Panc1 (cell line): ENCODE data around the gene NEO1. TPM values are rescaled to one million over a fixed set of nuclear protein-coding genes. Genes with fewer than 3 reads are reported as not detected.

Experiments
- ATAC-seq: fragments of 200-7000 bp; cut with Tn5 transposase; 2 replicates; pipeline ENCODE4 v1.9.1; 2020; ENCODE audit warnings: mild to moderate bottlenecking, moderate library complexity
- BruUV-seq: library from RNA; stranded (reverse); fragments of 400-500 nt; replicated peaks from 2 replicates; lab custom pipeline; 2021; lab: Mats Ljungman, UMichigan
- CTCF ChIA-PET: fragments of 300-600 bp; sonication (Branson Sonifier 250); formaldehyde crosslinking; loops from one replicate; lab custom pipeline; 2022; ENCODE audit warnings: antibody characterized with exemption; lab: Charles Lee
- POLR2A ChIA-PET: fragments of 300-600 bp; sonication (Branson Sonifier 250); formaldehyde crosslinking; loops from one replicate; lab custom pipeline; 2022; ENCODE audit warnings: antibody characterized with exemption; lab: Charles Lee
- DNase-seq: peaks from one replicate; pipeline ENCODE4 v3.0.0-alpha.2; 2010; ENCODE audit warnings: low read depth, low spot score
- H3K27ac ChIP-seq: 2 replicates; pipeline ENCODE4 v1.5.1; 2011; ENCODE audit warnings: mild to moderate bottlenecking, low read length, inconsistent platforms
- H3K27me3 ChIP-seq: fragments of 200-500 bp; sonication (Bioruptor generic); 2 replicates; pipeline ENCODE4 v1.6.0; 2014; ENCODE audit warnings: low read length, inconsistent platforms; ENCODE audit not compliant: control insufficient read depth, insufficient read depth
- H3K36me3 ChIP-seq: fragments of 200-500 bp; sonication (Bioruptor generic); 2 replicates; pipeline ENCODE4 v1.5.1; 2014; ENCODE audit warnings: inconsistent platforms, mild to moderate bottlenecking, low read length, moderate library complexity; ENCODE audit not compliant: control insufficient read depth, insufficient read depth
- H3K4me1 ChIP-seq: 2 replicates; pipeline ENCODE4 v1.5.1; 2011; ENCODE audit warnings: inconsistent platforms, mild to moderate bottlenecking, low read length, moderate library complexity; ENCODE audit not compliant: control insufficient read depth, insufficient read depth
- H3K4me3 ChIP-seq, 2 experiments: 2 replicates each; pipeline ENCODE4 v1.5.1; 2011 to 2012; ENCODE audit warnings: low read depth in 2 of 2, low read length in 2 of 2, mild to moderate bottlenecking in 2 of 2, inconsistent platforms in 1 of 2, moderate library complexity in 1 of 2
- H3K9me3 ChIP-seq: fragments of 200-500 bp; sonication (Bioruptor generic); 2 replicates; pipeline ENCODE4 v1.5.1; 2014; ENCODE audit warnings: low read depth, mild to moderate bottlenecking, inconsistent platforms, low read length, moderate library complexity; ENCODE audit not compliant: control insufficient read depth, insufficient read depth
- POLR2AphosphoS5 ChIP-seq: IDR thresholded peaks from 2 replicates; pipeline ENCODE4 v1.6.1; 2012; ENCODE audit warnings: mild to moderate bottlenecking, low read depth, low read length, moderate library complexity
- SIN3A ChIP-seq: IDR thresholded peaks from 2 replicates; pipeline ENCODE4 v1.6.1; 2012; ENCODE audit warnings: low read depth, mild to moderate bottlenecking, low read length, moderate library complexity, borderline replicate concordance; ENCODE audit not compliant: insufficient read depth
- TCF7L2 ChIP-seq: IDR thresholded peaks from 2 replicates; pipeline ENCODE4 v1.6.1; 2011; ENCODE audit warnings: mild to moderate bottlenecking, low read depth, low read length, inconsistent platforms
- in situ Hi-C: cut with HindIII; loops from 2 replicates; pipeline ENCODE4 v1.10.0; 2016; ENCODE audit warnings: low sequenced_read_pairs, low pct_unique_long_range_greater_than_20kb
- intact Hi-C: fragments of 100-400 bp; cut with micrococcal nuclease; formaldehyde crosslinking; loops from one replicate; pipeline ENCODE4 v1.10.0; 2022; ENCODE audit not compliant: unreplicated experiment
- total RNA-seq: library from RNA; stranded (reverse); gene quantifications from one replicate; pipeline ENCODE4 v1.2.1, GENCODE V29; 2021; ENCODE audit not compliant: unreplicated experiment
- TF ChIP-seq, protein P1 (sequence below), 2 experiments: IDR thresholded peaks; 2 replicates each; pipeline ENCODE4 v1.6.1; 2011 to 2012; ENCODE audit warnings: low read depth in 2 of 2, control low read depth in 1 of 2, low read length in 1 of 2, mild to moderate bottlenecking in 1 of 2, moderate library complexity in 1 of 2; ENCODE audit not compliant: insufficient read depth in 1 of 2
- TF ChIP-seq, protein P2 (sequence below): fragments of 450-650 bp; IDR thresholded peaks from 2 replicates; pipeline ENCODE4 v1.5.1; 2017; ENCODE audit warnings: mild to moderate bottlenecking

NEO1 gene
- total RNA-seq, 1 experiment from 2014 or later: 7.5 TPM

DNA sequence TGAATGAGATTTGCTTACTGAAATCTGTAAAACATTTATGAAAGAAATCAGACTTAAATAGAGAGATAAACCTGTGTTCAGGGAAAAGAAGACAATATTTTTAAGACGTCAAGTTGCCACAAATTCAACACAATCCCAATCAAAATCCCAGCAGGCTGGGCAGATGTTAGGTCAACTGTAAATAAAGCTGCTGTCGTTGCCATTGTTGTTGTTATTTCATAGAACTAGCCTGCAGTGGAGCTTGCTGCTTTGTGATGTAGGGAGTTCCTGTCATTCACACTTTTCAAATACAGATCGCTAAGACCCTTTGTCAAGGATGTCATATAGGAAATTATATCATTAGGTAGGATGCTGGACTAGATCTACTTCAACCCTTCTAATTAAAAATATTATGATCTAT, 123.1 kb downstream of the NEO1 start:
- no peak for ATAC-seq
- POLR2A ChIA-PET: no interaction called here
- CTCF ChIA-PET: no interaction called here

DNA sequence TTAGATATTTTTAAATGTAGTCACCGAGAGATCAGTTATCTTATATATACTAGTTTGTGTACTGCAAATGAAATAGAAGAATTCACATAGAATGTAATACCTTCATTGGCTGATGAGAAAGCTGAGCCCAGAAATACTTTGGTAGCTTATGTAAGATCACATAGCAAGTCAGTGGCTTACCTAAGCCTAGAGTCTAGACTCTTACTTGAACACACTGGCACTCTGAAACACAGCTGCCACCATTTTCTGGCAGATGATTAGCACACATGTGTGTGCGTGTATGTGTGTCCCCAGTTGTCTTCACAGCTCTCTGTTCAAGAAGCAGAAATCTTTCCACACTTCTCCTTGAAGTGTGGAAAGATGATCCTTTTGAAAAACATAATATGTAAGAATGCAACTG, 124.3 kb downstream of the NEO1 start:
- DNase-seq (no peak), ATAC-seq (no peak)
- TF ChIP-seq, protein P1, sequence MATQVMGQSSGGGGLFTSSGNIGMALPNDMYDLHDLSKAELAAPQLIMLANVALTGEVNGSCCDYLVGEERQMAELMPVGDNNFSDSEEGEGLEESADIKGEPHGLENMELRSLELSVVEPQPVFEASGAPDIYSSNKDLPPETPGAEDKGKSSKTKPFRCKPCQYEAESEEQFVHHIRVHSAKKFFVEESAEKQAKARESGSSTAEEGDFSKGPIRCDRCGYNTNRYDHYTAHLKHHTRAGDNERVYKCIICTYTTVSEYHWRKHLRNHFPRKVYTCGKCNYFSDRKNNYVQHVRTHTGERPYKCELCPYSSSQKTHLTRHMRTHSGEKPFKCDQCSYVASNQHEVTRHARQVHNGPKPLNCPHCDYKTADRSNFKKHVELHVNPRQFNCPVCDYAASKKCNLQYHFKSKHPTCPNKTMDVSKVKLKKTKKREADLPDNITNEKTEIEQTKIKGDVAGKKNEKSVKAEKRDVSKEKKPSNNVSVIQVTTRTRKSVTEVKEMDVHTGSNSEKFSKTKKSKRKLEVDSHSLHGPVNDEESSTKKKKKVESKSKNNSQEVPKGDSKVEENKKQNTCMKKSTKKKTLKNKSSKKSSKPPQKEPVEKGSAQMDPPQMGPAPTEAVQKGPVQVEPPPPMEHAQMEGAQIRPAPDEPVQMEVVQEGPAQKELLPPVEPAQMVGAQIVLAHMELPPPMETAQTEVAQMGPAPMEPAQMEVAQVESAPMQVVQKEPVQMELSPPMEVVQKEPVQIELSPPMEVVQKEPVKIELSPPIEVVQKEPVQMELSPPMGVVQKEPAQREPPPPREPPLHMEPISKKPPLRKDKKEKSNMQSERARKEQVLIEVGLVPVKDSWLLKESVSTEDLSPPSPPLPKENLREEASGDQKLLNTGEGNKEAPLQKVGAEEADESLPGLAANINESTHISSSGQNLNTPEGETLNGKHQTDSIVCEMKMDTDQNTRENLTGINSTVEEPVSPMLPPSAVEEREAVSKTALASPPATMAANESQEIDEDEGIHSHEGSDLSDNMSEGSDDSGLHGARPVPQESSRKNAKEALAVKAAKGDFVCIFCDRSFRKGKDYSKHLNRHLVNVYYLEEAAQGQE (IDR thresholded peaks at IDR 0.05; ENCODE audit: insufficient read depth in 1 of 2, low read depth in 2 of 2, low read length in 1 of 2): no peak
- TF ChIP-seq POLR2AphosphoS5 (no peak), SIN3A (no peak), TCF7L2 (no peak)
- TF ChIP-seq, protein P2, sequence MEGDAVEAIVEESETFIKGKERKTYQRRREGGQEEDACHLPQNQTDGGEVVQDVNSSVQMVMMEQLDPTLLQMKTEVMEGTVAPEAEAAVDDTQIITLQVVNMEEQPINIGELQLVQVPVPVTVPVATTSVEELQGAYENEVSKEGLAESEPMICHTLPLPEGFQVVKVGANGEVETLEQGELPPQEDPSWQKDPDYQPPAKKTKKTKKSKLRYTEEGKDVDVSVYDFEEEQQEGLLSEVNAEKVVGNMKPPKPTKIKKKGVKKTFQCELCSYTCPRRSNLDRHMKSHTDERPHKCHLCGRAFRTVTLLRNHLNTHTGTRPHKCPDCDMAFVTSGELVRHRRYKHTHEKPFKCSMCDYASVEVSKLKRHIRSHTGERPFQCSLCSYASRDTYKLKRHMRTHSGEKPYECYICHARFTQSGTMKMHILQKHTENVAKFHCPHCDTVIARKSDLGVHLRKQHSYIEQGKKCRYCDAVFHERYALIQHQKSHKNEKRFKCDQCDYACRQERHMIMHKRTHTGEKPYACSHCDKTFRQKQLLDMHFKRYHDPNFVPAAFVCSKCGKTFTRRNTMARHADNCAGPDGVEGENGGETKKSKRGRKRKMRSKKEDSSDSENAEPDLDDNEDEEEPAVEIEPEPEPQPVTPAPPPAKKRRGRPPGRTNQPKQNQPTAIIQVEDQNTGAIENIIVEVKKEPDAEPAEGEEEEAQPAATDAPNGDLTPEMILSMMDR: no peak
- H3K36me3 ChIP-seq: no peaks in the 10 kb centered on the region
- ChIA-PET POLR2A (interaction anchor here (0.5 kb wide), 1 partner anchor 46 kb away, joined by 6 read pairs; no protein-coding TSS in a partner anchor), CTCF (no interaction called here)
- H3K27ac ChIP-seq: no peak overlapping the region
- in situ Hi-C loops (no loop called here), intact Hi-C loops (no loop called here)
- BruUV-seq: no TSS peak
- no peaks in the 10 kb centered on the region for H3K27me3 ChIP-seq
- H3K9me3 ChIP-seq: no peaks in the 10 kb centered on the region
- H3K4me3 ChIP-seq: no peak overlapping the region
- no peaks in the 10 kb centered on the region for H3K4me1 ChIP-seq

More for the DNA sequence above, 123.1 kb downstream of the NEO1 start:
- no TSS peak for BruUV-seq
- Histone ChIP-seq H3K9me3 (no peaks in the 10 kb centered on the region), H3K4me1 (no peaks in the 10 kb centered on the region), H3K4me3 (no peak overlapping the region), H3K27ac (no peak overlapping the region), H3K27me3 (no peaks in the 10 kb centered on the region), H3K36me3 (no peaks in the 10 kb centered on the region)
- intact Hi-C loops: no loop called here
- in situ Hi-C loops: no loop called here
- no peak for TF ChIP-seq SIN3A
- TF ChIP-seq, protein P2: no peak
- TF ChIP-seq, protein P1 (IDR thresholded peaks at IDR 0.05; ENCODE audit: insufficient read depth in 1 of 2, low read depth in 2 of 2, low read length in 1 of 2): no peak
- no peak for TF ChIP-seq POLR2AphosphoS5
- TF ChIP-seq TCF7L2: no peak
- DNase-seq: no peak
